SK-N-SH treated with all-trans-retinoic acid at 6 μM for 48 hours (cell line): ENCODE data around the gene ENTPD2.

Source experiments
- ARNTL ChIP-seq: fragments of 450-650 bp; formaldehyde crosslinking; IDR thresholded peaks from 2 replicates; pipeline ENCODE4 v1.5.0; 2020; ENCODE audit warnings: low read depth, mild to moderate bottlenecking, moderate library complexity, borderline replicate concordance
- ESRRG ChIP-seq: fragments of 250-450 bp; sonication (Bioruptor Pico); IDR thresholded peaks from 2 replicates; pipeline ENCODE4 v1.6.1; 2021; ENCODE audit warnings: mild to moderate bottlenecking
- PATZ1 ChIP-seq: fragments of 250-450 bp; sonication (Bioruptor Pico); IDR thresholded peaks from 2 replicates; pipeline ENCODE4 v1.8.0; 2020; ENCODE audit warnings: mild to moderate bottlenecking, moderate library complexity, borderline replicate concordance
- ZFP30 ChIP-seq: fragments of 450-650 bp; formaldehyde crosslinking; IDR thresholded peaks from 2 replicates; pipeline ENCODE4 v1.5.0; 2022; ENCODE audit warnings: mild to moderate bottlenecking, moderate library complexity

GRCh38 chr9:137084526-137084925 is 30.7 kb upstream of the ENTPD2 start:
- TF ChIP-seq PATZ1 (CRISPR knock-in tag), result no peak
- no peak for TF ChIP-seq ZFP30 (CRISPR knock-in tag)
- TF ChIP-seq ESRRG (CRISPR knock-in tag), result no peak
- TF ChIP-seq ARNTL (CRISPR knock-in tag), result no peak
